Measurements from ENCODE around the gene LCLAT1.

DNA sequence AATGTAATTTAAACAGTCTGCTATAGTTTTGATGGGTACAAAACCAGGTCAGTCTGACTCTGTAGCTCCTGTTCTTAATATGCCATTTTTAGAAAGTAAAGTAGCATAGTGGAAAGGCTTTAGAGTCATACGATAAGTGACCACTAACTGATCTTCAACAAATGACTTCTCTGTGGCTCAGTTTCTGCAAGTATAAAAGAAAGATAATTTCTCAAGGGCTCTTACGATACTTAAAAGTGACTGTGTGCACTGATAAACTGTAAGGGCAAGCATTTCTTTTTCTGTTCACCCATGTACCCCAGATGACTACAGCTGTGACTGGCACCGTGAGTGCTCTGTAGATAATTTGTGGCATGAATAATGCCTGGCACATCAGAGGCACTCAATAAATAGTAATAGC is 178.7 kb downstream of the LCLAT1 start:
- no peak for TF ChIP-seq POLR2A (IDR thresholded peaks at IDR 0.05)
- TF ChIP-seq, protein P1, sequence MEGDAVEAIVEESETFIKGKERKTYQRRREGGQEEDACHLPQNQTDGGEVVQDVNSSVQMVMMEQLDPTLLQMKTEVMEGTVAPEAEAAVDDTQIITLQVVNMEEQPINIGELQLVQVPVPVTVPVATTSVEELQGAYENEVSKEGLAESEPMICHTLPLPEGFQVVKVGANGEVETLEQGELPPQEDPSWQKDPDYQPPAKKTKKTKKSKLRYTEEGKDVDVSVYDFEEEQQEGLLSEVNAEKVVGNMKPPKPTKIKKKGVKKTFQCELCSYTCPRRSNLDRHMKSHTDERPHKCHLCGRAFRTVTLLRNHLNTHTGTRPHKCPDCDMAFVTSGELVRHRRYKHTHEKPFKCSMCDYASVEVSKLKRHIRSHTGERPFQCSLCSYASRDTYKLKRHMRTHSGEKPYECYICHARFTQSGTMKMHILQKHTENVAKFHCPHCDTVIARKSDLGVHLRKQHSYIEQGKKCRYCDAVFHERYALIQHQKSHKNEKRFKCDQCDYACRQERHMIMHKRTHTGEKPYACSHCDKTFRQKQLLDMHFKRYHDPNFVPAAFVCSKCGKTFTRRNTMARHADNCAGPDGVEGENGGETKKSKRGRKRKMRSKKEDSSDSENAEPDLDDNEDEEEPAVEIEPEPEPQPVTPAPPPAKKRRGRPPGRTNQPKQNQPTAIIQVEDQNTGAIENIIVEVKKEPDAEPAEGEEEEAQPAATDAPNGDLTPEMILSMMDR (IDR thresholded peaks at IDR 0.05), result no peak

All from thyroid gland (tissue), 4 donors.